Right kidney (tissue), 1 donor: ENCODE results near the gene GALNT1.

Experiments used
- DNase-seq: peaks from one replicate; pipeline ENCODE4 v3.0.0-alpha.2; 2016

GALNT1 gene

GRCh38 chr18:35717182-35717581, 135.6 kb downstream of the GALNT1 start:
- DNase-seq, result no peak

- no peak for DNase-seq
These were observed 140.0 kb downstream of the GALNT1 start for GRCh38 chr18:35721431-35722081.

- DNase-seq, result no peak
These were observed 147.1 kb downstream of the GALNT1 start for GRCh38 chr18:35728676-35729075.

GRCh38 chr18:35729991-35730668, 148.6 kb downstream of the GALNT1 start:
- no peak for DNase-seq

GRCh38 chr18:35730691-35731370, 149.3 kb downstream of the GALNT1 start:
- DNase-seq, result peak; percentile 63

- no peak for DNase-seq
These were observed 150.2 kb downstream of the GALNT1 start for GRCh38 chr18:35731701-35732100.

- DNase-seq, result no peak
These were observed 150.6 kb downstream of the GALNT1 start for GRCh38 chr18:35732162-35732561.

GRCh38 chr18:35732636-35733035, 151.1 kb downstream of the GALNT1 start:
- no peak for DNase-seq

GRCh38 chr18:35733408-35733807, 151.9 kb downstream of the GALNT1 start:
- no peak for DNase-seq

- DNase-seq, result no peak
These were observed 155.2 kb downstream of the GALNT1 start for GRCh38 chr18:35736696-35737095.

- no peak for DNase-seq
These were observed 158.2 kb downstream of the GALNT1 start for GRCh38 chr18:35739778-35740177.

GRCh38 chr18:35740656-35741055, 159.1 kb downstream of the GALNT1 start:
- DNase-seq, result no peak

- no peak for DNase-seq
These were observed 162.4 kb downstream of the GALNT1 start for GRCh38 chr18:35743916-35744315.

GRCh38 chr18:35745814-35746213, 164.3 kb downstream of the GALNT1 start:
- DNase-seq, result no peak

- no peak for DNase-seq
These were observed 165.3 kb downstream of the GALNT1 start for GRCh38 chr18:35746826-35747339.

GRCh38 chr18:35747894-35748472, 166.4 kb downstream of the GALNT1 start:
- DNase-seq, result no peak

GRCh38 chr18:35749701-35750100, 168.2 kb downstream of the GALNT1 start:
- DNase-seq, result no peak

- DNase-seq, result no peak
These were observed 169.4 kb downstream of the GALNT1 start for GRCh38 chr18:35750929-35751328.

- DNase-seq, result no peak
These were observed 171.9 kb downstream of the GALNT1 start for GRCh38 chr18:35753306-35753910.

GRCh38 chr18:35754464-35754863, 172.9 kb downstream of the GALNT1 start:
- DNase-seq, result no peak

GRCh38 chr18:35755369-35755768, 173.8 kb downstream of the GALNT1 start:
- no peak for DNase-seq

- DNase-seq, result peak; percentile 20
These were observed 175.1 kb downstream of the GALNT1 start for GRCh38 chr18:35756506-35757117.
